ENCODE measurements around the gene MVK. TPM values are rescaled to one million over a fixed set of nuclear protein-coding genes. Genes with fewer than 3 reads are reported as not detected.

MVK gene
- polyA plus RNA-seq, 1 of the 3 experiments (the other 2 are of a cell fraction): 7.0 TPM

DNA sequence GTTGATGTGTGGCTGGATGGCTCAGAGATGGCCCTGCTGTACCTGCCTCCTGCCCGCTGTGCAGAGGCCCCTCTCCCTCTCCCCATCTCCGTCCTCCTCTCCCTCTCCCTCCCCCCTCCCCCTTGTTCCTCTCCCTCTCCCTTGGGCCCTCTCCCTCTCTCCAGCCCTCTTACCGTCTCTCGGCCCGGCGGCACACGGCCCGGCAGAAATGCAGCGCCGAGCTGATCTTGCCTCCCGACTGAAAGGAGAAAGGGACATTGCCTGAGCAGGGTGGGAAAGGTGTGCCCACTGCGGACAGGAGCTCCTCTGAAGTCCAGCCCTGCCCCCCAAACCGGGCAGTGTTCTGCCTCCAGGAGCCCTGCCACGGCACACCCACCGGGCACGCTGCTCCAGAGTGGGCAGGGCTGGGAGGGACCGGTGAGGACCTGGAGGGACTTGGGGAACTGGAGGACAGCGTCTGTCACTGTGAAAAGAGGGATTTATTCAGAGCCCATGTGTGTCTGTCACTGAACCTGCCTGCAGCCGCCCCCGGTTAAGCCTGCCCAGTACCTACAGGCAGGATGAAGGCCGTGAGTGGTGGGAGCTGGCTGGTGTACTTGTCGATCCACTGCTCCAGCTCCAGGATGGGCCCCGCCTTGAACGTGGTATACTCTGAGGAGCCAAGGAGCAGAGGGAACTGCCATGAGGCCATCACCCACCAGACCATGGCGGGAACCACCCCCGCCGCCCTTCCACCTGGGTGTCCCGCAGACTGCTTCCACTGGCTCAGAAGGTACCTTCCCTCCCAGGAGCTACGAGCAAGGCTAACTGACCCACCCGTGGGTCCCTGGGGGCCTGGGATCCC is 12.5 kb upstream of the MVK start:
- no peaks in the 10 kb centered on the region for H3K9me2 ChIP-seq
- no peak overlapping the region for H2AFZ ChIP-seq (ENCODE audit: low read depth)
- H3K79me2 ChIP-seq (ENCODE audit: insufficient read depth): no peaks in the 10 kb centered on the region
- no peaks in the 10 kb centered on the region for H4K20me1 ChIP-seq (ENCODE audit: insufficient read depth)
- H3K27ac ChIP-seq (ENCODE audit: low read depth in 2 of 2, low read length in 1 of 2): no peak overlapping the region; a peak in 1 of 4 replicates
- ChIA-PET CTCF (interaction anchor here (1.1 to 1.2 kb wide), 2 partner anchors 11 to 31 kb away, joined by 3 read pairs; no protein-coding TSS in a partner anchor), POLR2A (interaction anchor here (0.6 kb wide), 1 partner anchor 18 kb away, joined by 3 read pairs; no protein-coding TSS in a partner anchor)
- no peak overlapping the region for H3K4me3 ChIP-seq (ENCODE audit: low read depth in 2 of 2, low read length in 1 of 2)
- H3K4me2 ChIP-seq: no peak overlapping the region
- no peaks in the 10 kb centered on the region for H3F3A ChIP-seq (replicated peaks; ENCODE audit: insufficient read depth)
- peaks cover 0 to 4% of the 10 kb centered on the region in 2 experiments for H3K36me3 ChIP-seq (replicated peaks in 1 of 2; ENCODE audit: control insufficient read depth in 1 of 2, insufficient read depth in 2 of 2, low read length in 1 of 2)
- TF ChIP-seq, protein P1, sequence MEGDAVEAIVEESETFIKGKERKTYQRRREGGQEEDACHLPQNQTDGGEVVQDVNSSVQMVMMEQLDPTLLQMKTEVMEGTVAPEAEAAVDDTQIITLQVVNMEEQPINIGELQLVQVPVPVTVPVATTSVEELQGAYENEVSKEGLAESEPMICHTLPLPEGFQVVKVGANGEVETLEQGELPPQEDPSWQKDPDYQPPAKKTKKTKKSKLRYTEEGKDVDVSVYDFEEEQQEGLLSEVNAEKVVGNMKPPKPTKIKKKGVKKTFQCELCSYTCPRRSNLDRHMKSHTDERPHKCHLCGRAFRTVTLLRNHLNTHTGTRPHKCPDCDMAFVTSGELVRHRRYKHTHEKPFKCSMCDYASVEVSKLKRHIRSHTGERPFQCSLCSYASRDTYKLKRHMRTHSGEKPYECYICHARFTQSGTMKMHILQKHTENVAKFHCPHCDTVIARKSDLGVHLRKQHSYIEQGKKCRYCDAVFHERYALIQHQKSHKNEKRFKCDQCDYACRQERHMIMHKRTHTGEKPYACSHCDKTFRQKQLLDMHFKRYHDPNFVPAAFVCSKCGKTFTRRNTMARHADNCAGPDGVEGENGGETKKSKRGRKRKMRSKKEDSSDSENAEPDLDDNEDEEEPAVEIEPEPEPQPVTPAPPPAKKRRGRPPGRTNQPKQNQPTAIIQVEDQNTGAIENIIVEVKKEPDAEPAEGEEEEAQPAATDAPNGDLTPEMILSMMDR (IDR thresholded peaks at IDR 0.05): no peak
- no peak for TF ChIP-seq EZH2phosphoT487 (IDR thresholded peaks at IDR 0.05; ENCODE audit: borderline replicate concordance, low read depth)
- H3K4me1 ChIP-seq (ENCODE audit: control insufficient read depth in 1 of 2, insufficient read depth in 2 of 2, low read depth in 1 of 2, low read length in 1 of 2): peaks cover 0 to 6% of the 10 kb centered on the region in 2 experiments; a peak in 1 of 4 replicates
- no peak overlapping the region for H3K9ac ChIP-seq
- DNase-seq: no peak
- no peaks in the 10 kb centered on the region for H3K27me3 ChIP-seq (ENCODE audit: insufficient read depth)
- H3K9me3 ChIP-seq: no peaks in the 10 kb centered on the region
- 87% methylated on average over 25 of the region's 30 CpGs for WGBS (ENCODE audit: low lambda C conversion rate)

DNA sequence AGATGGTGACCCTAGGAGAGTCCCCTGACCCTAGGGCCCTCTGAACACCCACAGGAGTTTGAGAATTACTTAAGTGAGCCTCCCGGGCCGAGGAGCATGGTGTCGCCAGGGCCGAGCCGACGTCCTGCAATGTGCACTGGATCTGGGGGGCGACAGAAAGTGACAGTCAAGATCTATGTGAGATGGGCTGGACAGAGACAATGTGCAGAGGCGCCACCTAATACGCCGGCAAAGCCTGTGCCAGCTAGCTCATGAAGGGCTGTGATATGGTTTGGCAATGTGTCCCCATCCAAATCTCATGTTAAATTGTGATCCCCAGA is 11.9 kb upstream of the MVK start:
- ChIA-PET CTCF (interaction anchor here (1.1 kb wide), 1 partner anchor 10 kb away, joined by 3 read pairs; no protein-coding TSS in a partner anchor), POLR2A (no interaction called here)
- Histone ChIP-seq H3K9ac (no peak overlapping the region), H3K36me3 (replicated peaks in 1 of 2; ENCODE audit: control insufficient read depth in 1 of 2, insufficient read depth in 2 of 2, low read length in 1 of 2) (peaks cover 0 to 5% of the 10 kb centered on the region in 2 experiments), H2AFZ (ENCODE audit: low read depth) (no peak overlapping the region), H3K9me3 (no peaks in the 10 kb centered on the region), H3K79me2 (ENCODE audit: insufficient read depth) (no peaks in the 10 kb centered on the region), H3K4me1 (ENCODE audit: control insufficient read depth in 1 of 2, insufficient read depth in 2 of 2, low read depth in 1 of 2, low read length in 1 of 2) (peaks cover 0 to 4% of the 10 kb centered on the region in 2 experiments; a peak in 1 of 4 replicates), H3K9me2 (no peaks in the 10 kb centered on the region), H3K4me3 (ENCODE audit: low read depth in 2 of 2, low read length in 1 of 2) (no peak overlapping the region), H3K27ac (ENCODE audit: low read depth in 2 of 2, low read length in 1 of 2) (no peak overlapping the region), H4K20me1 (ENCODE audit: insufficient read depth) (no peaks in the 10 kb centered on the region), H3K27me3 (ENCODE audit: insufficient read depth) (no peaks in the 10 kb centered on the region), H3F3A (replicated peaks; ENCODE audit: insufficient read depth) (no peaks in the 10 kb centered on the region), H3K4me2 (no peak overlapping the region)
- 97% methylated on average over 10 of the region's 10 CpGs for WGBS (ENCODE audit: low lambda C conversion rate)
- DNase-seq: no peak
- TF ChIP-seq TCF12 (IDR thresholded peaks at IDR 0.05) (no peak), NFIC (IDR thresholded peaks at IDR 0.05; ENCODE audit: borderline replicate concordance) (no peak), FOXM1 (IDR thresholded peaks at IDR 0.05; ENCODE audit: low read depth) (no peak), SMC3 (IDR thresholded peaks at IDR 0.05; ENCODE audit: low read depth, low read length) (no peak), MEF2A (IDR thresholded peaks at IDR 0.05; ENCODE audit: borderline replicate concordance, low read depth) (no peak), SIN3A (IDR thresholded peaks at IDR 0.05; ENCODE audit: borderline replicate concordance, low read depth, low read length) (no peak), TEAD4 (IDR thresholded peaks at IDR 0.05; ENCODE audit: borderline replicate concordance, insufficient read depth) (no peak), EP300 (IDR thresholded peaks at IDR 0.05; ENCODE audit: borderline replicate concordance in 1 of 2, low read depth in 1 of 2, low read length in 1 of 2) (no peak), RFX5 (IDR thresholded peaks at IDR 0.05; ENCODE audit: low read length) (no peak), YY1 (IDR thresholded peaks at IDR 0.05; ENCODE audit: low read depth) (no peak), GATA2 (CRISPR knock-in tag; IDR thresholded peaks at IDR 0.05) (no peak)
- TF ChIP-seq, protein P2, sequence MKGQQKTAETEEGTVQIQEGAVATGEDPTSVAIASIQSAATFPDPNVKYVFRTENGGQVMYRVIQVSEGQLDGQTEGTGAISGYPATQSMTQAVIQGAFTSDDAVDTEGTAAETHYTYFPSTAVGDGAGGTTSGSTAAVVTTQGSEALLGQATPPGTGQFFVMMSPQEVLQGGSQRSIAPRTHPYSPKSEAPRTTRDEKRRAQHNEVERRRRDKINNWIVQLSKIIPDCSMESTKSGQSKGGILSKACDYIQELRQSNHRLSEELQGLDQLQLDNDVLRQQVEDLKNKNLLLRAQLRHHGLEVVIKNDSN (IDR thresholded peaks at IDR 0.05; ENCODE audit: borderline replicate concordance, low read depth): no peak
- TF ChIP-seq, protein P3, sequence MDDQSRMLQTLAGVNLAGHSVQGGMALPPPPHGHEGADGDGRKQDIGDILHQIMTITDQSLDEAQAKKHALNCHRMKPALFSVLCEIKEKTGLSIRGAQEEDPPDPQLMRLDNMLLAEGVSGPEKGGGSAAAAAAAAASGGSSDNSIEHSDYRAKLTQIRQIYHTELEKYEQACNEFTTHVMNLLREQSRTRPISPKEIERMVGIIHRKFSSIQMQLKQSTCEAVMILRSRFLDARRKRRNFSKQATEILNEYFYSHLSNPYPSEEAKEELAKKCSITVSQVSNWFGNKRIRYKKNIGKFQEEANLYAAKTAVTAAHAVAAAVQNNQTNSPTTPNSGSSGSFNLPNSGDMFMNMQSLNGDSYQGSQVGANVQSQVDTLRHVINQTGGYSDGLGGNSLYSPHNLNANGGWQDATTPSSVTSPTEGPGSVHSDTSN (IDR thresholded peaks at IDR 0.05): no peak
- TF ChIP-seq, protein P4, sequence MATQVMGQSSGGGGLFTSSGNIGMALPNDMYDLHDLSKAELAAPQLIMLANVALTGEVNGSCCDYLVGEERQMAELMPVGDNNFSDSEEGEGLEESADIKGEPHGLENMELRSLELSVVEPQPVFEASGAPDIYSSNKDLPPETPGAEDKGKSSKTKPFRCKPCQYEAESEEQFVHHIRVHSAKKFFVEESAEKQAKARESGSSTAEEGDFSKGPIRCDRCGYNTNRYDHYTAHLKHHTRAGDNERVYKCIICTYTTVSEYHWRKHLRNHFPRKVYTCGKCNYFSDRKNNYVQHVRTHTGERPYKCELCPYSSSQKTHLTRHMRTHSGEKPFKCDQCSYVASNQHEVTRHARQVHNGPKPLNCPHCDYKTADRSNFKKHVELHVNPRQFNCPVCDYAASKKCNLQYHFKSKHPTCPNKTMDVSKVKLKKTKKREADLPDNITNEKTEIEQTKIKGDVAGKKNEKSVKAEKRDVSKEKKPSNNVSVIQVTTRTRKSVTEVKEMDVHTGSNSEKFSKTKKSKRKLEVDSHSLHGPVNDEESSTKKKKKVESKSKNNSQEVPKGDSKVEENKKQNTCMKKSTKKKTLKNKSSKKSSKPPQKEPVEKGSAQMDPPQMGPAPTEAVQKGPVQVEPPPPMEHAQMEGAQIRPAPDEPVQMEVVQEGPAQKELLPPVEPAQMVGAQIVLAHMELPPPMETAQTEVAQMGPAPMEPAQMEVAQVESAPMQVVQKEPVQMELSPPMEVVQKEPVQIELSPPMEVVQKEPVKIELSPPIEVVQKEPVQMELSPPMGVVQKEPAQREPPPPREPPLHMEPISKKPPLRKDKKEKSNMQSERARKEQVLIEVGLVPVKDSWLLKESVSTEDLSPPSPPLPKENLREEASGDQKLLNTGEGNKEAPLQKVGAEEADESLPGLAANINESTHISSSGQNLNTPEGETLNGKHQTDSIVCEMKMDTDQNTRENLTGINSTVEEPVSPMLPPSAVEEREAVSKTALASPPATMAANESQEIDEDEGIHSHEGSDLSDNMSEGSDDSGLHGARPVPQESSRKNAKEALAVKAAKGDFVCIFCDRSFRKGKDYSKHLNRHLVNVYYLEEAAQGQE (IDR thresholded peaks at IDR 0.05; ENCODE audit: low read depth, low read length): no peak
- TF ChIP-seq, protein P5, sequence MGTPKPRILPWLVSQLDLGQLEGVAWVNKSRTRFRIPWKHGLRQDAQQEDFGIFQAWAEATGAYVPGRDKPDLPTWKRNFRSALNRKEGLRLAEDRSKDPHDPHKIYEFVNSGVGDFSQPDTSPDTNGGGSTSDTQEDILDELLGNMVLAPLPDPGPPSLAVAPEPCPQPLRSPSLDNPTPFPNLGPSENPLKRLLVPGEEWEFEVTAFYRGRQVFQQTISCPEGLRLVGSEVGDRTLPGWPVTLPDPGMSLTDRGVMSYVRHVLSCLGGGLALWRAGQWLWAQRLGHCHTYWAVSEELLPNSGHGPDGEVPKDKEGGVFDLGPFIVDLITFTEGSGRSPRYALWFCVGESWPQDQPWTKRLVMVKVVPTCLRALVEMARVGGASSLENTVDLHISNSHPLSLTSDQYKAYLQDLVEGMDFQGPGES (IDR thresholded peaks at IDR 0.05; ENCODE audit: low read depth, low read length): no peak
